ENCODE results near the gene RCBTB2.

The RCBTB2 gene

DNA sequence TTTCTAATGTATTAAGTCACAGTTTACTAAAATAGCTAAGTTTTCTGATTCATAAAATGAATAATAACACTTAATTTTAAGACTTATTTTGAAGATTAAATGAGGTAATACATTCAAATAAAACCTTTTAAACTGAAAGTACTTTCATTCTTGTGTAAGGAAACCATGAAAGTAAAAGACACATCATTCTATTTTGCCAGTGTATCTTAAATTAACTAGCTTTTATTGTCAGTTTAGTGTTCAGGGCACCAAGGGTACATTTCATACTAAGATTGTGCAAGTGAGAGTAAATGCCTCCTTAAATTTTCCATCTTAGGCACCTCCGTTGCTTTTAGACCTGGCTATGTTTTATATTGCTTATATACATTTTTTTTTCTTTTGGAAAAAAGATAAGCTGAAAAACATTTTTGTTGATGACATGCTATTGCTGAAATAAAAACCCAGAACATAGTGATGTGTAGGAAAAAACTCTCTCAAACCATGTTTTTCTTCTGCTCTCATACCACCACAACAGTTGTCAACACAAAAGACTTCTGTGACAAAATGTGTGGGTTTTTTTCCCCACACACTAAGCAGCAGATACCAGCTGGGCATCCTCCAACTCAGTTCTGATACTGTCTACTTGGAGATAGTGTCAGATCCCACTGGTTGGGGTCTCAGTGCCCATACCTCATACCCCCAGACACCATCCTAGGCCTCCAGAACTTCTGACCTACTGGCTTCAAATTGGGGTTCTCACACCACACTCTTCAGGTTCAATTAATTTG lies 89.3 kb downstream of the RCBTB2 start:
- no peak for DNase-seq
